Measurements from ENCODE around the gene NUDT13. TPM values are rescaled to one million over a fixed set of nuclear protein-coding genes. Genes with fewer than 3 reads are reported as not detected.

Gene NUDT13
- total and polyA plus RNA-seq, 2 of the 8 experiments (the other 6 are each of a cell fraction or from before 2014, with no cell fraction given) = 1.5 to 1.9 TPM

DNA sequence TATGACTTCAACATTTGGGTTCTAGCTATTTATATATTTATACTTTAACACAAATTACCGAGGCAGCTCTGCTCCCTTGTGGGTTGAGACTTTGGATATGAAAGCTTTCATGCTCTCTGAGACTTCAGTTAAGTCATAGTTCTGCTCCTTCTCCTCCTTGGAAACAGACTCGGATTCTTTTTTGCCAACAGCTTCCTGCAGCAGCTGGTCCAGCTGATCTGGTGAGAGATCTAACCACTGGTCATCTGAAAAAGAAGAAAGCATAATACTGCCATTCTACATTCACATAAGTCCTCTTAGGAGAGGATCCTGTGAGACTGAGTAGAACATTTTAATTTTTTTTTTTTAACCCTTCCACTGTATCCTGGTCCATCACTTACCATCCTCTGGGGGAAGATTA, 29.0 kb downstream of the NUDT13 start:
- Histone ChIP-seq H4K91ac (replicated peaks; ENCODE audit: insufficient read length, low read length) (no peak overlapping the region), H3K4me2 (ENCODE audit: insufficient read depth in 1 of 2, low read depth in 2 of 2, low read length in 2 of 2) (no peak overlapping the region), H3K9ac (replicated peaks in 1 of 4; ENCODE audit: extremely low read depth in 1 of 4, low read depth in 3 of 4, low read length in 3 of 4) (no peak overlapping the region), H2BK20ac (ENCODE audit: low read length) (no peak overlapping the region), H2BK120ac (replicated peaks; ENCODE audit: low read depth, low read length) (no peak overlapping the region), H3K23me2 (ENCODE audit: low read depth, low read length) (no peaks in the 10 kb centered on the region), H3K27me3 (replicated peaks in 1 of 4; ENCODE audit: control insufficient read depth in 3 of 4, extremely low read depth in 1 of 4, insufficient read depth in 3 of 4, low read length in 3 of 4) (no peaks in the 10 kb centered on the region), H3K56ac (replicated peaks; ENCODE audit: insufficient read length, low read depth, low read length) (no peak overlapping the region), H3K4me3 (ENCODE audit: extremely low read depth in 1 of 4, insufficient read depth in 2 of 4, low read depth in 3 of 4, low read length in 4 of 4) (no peak overlapping the region), H3K4ac (replicated peaks; ENCODE audit: insufficient read length, low read depth, low read length) (no peak overlapping the region), H3K9me3 (ENCODE audit: insufficient read depth in 2 of 2, low read depth in 1 of 2, low read length in 1 of 2) (no peaks in the 10 kb centered on the region), H3K27ac (ENCODE audit: low read depth, low read length) (no peak overlapping the region), H2BK12ac (ENCODE audit: low read depth, low read length) (no peak overlapping the region), H2BK5ac (ENCODE audit: low read depth, low read length) (no peak overlapping the region), H2AFZ (ENCODE audit: low read length) (no peak overlapping the region), H2AK5ac (ENCODE audit: low read depth, low read length) (no peak overlapping the region), H4K20me1 (replicated peaks in 1 of 2; ENCODE audit: control insufficient read depth in 1 of 2, insufficient read depth in 2 of 2, low read length in 2 of 2) (no peaks in the 10 kb centered on the region), H3K79me1 (ENCODE audit: low read depth, low read length) (no peaks in the 10 kb centered on the region), H4K5ac (ENCODE audit: insufficient read length, low read depth, low read length) (no peak overlapping the region), H2BK15ac (ENCODE audit: low read length) (no peak overlapping the region), H3K14ac (ENCODE audit: insufficient read length) (no peak overlapping the region), H4K8ac (ENCODE audit: extremely low read depth, insufficient read depth, low read length) (no peak overlapping the region), H3K23ac (ENCODE audit: insufficient read length) (no peak overlapping the region), H3K36me3 (ENCODE audit: control insufficient read depth in 2 of 4, insufficient read depth in 4 of 4, low read length in 3 of 4) (peaks cover 6 to 52% (median 35%) of the 10 kb centered on the region in 4 experiments; a peak in 7 of 8 replicates), H3K4me1 (replicated peaks in 1 of 4; ENCODE audit: control insufficient read depth in 3 of 4, insufficient read depth in 4 of 4, low read length in 3 of 4) (no peaks in the 10 kb centered on the region), H3K79me2 (ENCODE audit: control insufficient read depth in 1 of 2, insufficient read depth in 2 of 2, low read length in 2 of 2) (no peaks in the 10 kb centered on the region), H3K18ac (ENCODE audit: extremely low read depth, low read length) (no peak overlapping the region)
- no peak for DNase-seq (ENCODE audit: low read depth in 1 of 2, low spot score in 2 of 2)
- 90% methylated on average over 2 of the region's 2 CpGs; no CpG with 5 or more reads in 1 of the 2 experiments for WGBS, 2 experiments (ENCODE audit: extremely low coverage in 1 of 2, insufficient coverage in 1 of 2, insufficient read length in 1 of 2, insufficient replicate concordance in 2 of 2, low coverage in 1 of 2, low lambda C conversion rate in 2 of 2, missing lambda C conversion rate in 1 of 2)
- FAIRE-seq = no peak
- POLR2A ChIA-PET (ENCODE audit: partially characterized antibody) = interaction anchor here (0.8 kb wide), 1 partner anchor 90 kb away, joined by 3 read pairs; no protein-coding TSS in a partner anchor
- CTCF ChIA-PET (ENCODE audit: partially characterized antibody) = interaction anchor here (0.6 to 1.2 kb wide), 5 partner anchors 9 to 211 kb away, joined by 3 to 4 read pairs (median 3); no protein-coding TSS in a partner anchor
- TF ChIP-seq TAF7 (optimal IDR thresholded peaks at IDR 0.05; ENCODE audit: borderline replicate concordance, low read depth, low read length) (no peak), TAF1 (IDR thresholded peaks at IDR 0.05; ENCODE audit: low read depth, low read length) (no peak), MAFK (IDR thresholded peaks at IDR 0.05; ENCODE audit: low read depth, low read length) (no peak), RXRA (IDR thresholded peaks at IDR 0.05; ENCODE audit: insufficient read depth, low read depth, low read length) (no peak), KDM1A (IDR thresholded peaks at IDR 0.05; ENCODE audit: borderline replicate concordance, low read length) (no peak), FOSL1 (IDR thresholded peaks at IDR 0.05; ENCODE audit: insufficient read depth, low read depth, low read length) (no peak), SUZ12 (IDR thresholded peaks at IDR 0.05; ENCODE audit: low read length) (no peak), SIX5 (IDR thresholded peaks at IDR 0.05; ENCODE audit: low read depth, low read length) (no peak), SP2 (IDR thresholded peaks at IDR 0.05; ENCODE audit: low read length) (no peak), HDAC2 (IDR thresholded peaks at IDR 0.05; ENCODE audit: borderline replicate concordance in 1 of 2, low read depth in 2 of 2, low read length in 2 of 2) (no peak), SP1 (IDR thresholded peaks at IDR 0.05; ENCODE audit: low read depth, low read length) (no peak), ZNF274 (IDR thresholded peaks at IDR 0.05; ENCODE audit: borderline replicate concordance, extremely low read depth, low read length) (no peak)
- TF ChIP-seq, protein P1, sequence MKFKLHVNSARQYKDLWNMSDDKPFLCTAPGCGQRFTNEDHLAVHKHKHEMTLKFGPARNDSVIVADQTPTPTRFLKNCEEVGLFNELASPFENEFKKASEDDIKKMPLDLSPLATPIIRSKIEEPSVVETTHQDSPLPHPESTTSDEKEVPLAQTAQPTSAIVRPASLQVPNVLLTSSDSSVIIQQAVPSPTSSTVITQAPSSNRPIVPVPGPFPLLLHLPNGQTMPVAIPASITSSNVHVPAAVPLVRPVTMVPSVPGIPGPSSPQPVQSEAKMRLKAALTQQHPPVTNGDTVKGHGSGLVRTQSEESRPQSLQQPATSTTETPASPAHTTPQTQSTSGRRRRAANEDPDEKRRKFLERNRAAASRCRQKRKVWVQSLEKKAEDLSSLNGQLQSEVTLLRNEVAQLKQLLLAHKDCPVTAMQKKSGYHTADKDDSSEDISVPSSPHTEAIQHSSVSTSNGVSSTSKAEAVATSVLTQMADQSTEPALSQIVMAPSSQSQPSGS (IDR thresholded peaks at IDR 0.05; ENCODE audit: low read length) = no peak
